KOPT-K1 (cell line): ENCODE measurements around the gene DLX3.

Experiments used
- H3K27ac ChIP-seq: fragments of 200-600 bp; sonication (generic); 2 replicates; pipeline ENCODE4 v1.5.1; 2016; ENCODE audit warnings: antibody characterized with exemption, mild to moderate bottlenecking, low read depth, low read length; ENCODE audit not compliant: poor library complexity, severe bottlenecking
- H3K36me3 ChIP-seq: fragments of 200-600 bp; sonication (generic); 2 replicates; pipeline ENCODE4 v1.5.1; 2017; ENCODE audit warnings: antibody characterized with exemption, mild to moderate bottlenecking, low read length, moderate library complexity; ENCODE audit not compliant: insufficient read depth
- H3K9me3 ChIP-seq: fragments of 200-600 bp; sonication (generic); 2 replicates; pipeline ENCODE4 v1.5.1; 2017; ENCODE audit warnings: antibody characterized with exemption, low read length, mild to moderate bottlenecking; ENCODE audit not compliant: insufficient read depth, poor library complexity, severe bottlenecking

The DLX3 gene

GRCh38 chr17:49973271-49973615 lies 21.8 kb downstream of the DLX3 start:
- H3K9me3 ChIP-seq: no peaks in the 10 kb centered on the region
- H3K36me3 ChIP-seq: no peaks in the 10 kb centered on the region
- no peak overlapping the region for H3K27ac ChIP-seq

- Histone ChIP-seq H3K36me3 (no peaks in the 10 kb centered on the region), H3K27ac (no peak overlapping the region), H3K9me3 (no peaks in the 10 kb centered on the region)
Observed at GRCh38 chr17:49972486-49973270, 22.3 kb downstream of the DLX3 start.

- H3K36me3 ChIP-seq: no peaks in the 10 kb centered on the region
- no peaks in the 10 kb centered on the region for H3K9me3 ChIP-seq
- H3K27ac ChIP-seq: no peak overlapping the region
Observed at GRCh38 chr17:49971848-49972485, 23.1 kb downstream of the DLX3 start.

- H3K36me3 ChIP-seq: no peaks in the 10 kb centered on the region
- no peaks in the 10 kb centered on the region for H3K9me3 ChIP-seq
- no peak overlapping the region for H3K27ac ChIP-seq
Observed at GRCh38 chr17:49971199-49971847, 23.7 kb downstream of the DLX3 start.

GRCh38 chr17:49970498-49970897 lies 24.5 kb downstream of the DLX3 start:
- Histone ChIP-seq H3K27ac (no peak overlapping the region), H3K9me3 (no peaks in the 10 kb centered on the region)

GRCh38 chr17:49969795-49970389 lies 25.1 kb downstream of the DLX3 start:
- no peaks in the 10 kb centered on the region for H3K36me3 ChIP-seq
- H3K27ac ChIP-seq: no peak overlapping the region
- H3K9me3 ChIP-seq: no peaks in the 10 kb centered on the region

More at GRCh38 chr17:49970498-49970897, 24.5 kb downstream of the DLX3 start:
- H3K36me3 ChIP-seq: no peaks in the 10 kb centered on the region

GRCh38 chr17:49969134-49969759 lies 25.8 kb downstream of the DLX3 start, which contains the start of gene DLX4:
TSS of gene DLX4 (plus strand) at chr17:49969190. CDS start at chr17:49969469, 279 bp downstream.
- Histone ChIP-seq H3K27ac (peak within 1 kb of the TSS; percentile 20), H3K9me3 (no peaks in the 10 kb centered on the region), H3K36me3 (no peaks in the 10 kb centered on the region)

GRCh38 chr17:49968405-49969133 lies 26.5 kb downstream of the DLX3 start:
- Histone ChIP-seq H3K36me3 (no peaks in the 10 kb centered on the region), H3K27ac (peak overlapping the region; percentile 20), H3K9me3 (no peaks in the 10 kb centered on the region)

GRCh38 chr17:49967621-49968404 lies 27.2 kb downstream of the DLX3 start:
- Histone ChIP-seq H3K36me3 (no peaks in the 10 kb centered on the region), H3K27ac (no peak overlapping the region), H3K9me3 (no peaks in the 10 kb centered on the region)

- Histone ChIP-seq H3K27ac (no peak overlapping the region), H3K36me3 (no peaks in the 10 kb centered on the region), H3K9me3 (no peaks in the 10 kb centered on the region)
Observed at GRCh38 chr17:49967205-49967604, 27.8 kb downstream of the DLX3 start.

GRCh38 chr17:49966767-49967166 lies 28.3 kb downstream of the DLX3 start:
- H3K27ac ChIP-seq: no peak overlapping the region
- no peaks in the 10 kb centered on the region for H3K9me3 ChIP-seq
- no peaks in the 10 kb centered on the region for H3K36me3 ChIP-seq

GRCh38 chr17:49965524-49965909 lies 29.5 kb downstream of the DLX3 start:
- H3K9me3 ChIP-seq: no peaks in the 10 kb centered on the region
- no peaks in the 10 kb centered on the region for H3K36me3 ChIP-seq
- no peak overlapping the region for H3K27ac ChIP-seq

- Histone ChIP-seq H3K27ac (no peak overlapping the region), H3K36me3 (no peaks in the 10 kb centered on the region)
Observed at GRCh38 chr17:49964769-49965523, 30.1 kb downstream of the DLX3 start.

More at GRCh38 chr17:49964769-49965523, 30.1 kb downstream of the DLX3 start:
- no peaks in the 10 kb centered on the region for H3K9me3 ChIP-seq
